Ishikawa (cell line): Measurements from ENCODE around the gene NUCB1.

Experiments
- CEBPB ChIP-seq: IDR thresholded peaks from 2 replicates; pipeline ENCODE4 v1.6.1; 2012
- EGR1 ChIP-seq: IDR thresholded peaks from 2 replicates; pipeline ENCODE4 v1.6.1; 2012
- FOXM1 ChIP-seq: IDR thresholded peaks from 2 replicates; pipeline ENCODE4 v1.6.1; 2012; ENCODE audit warnings: low read depth, borderline replicate concordance
- MAX ChIP-seq: IDR thresholded peaks from 2 replicates; pipeline ENCODE4 v1.6.1; 2012
- NFIC ChIP-seq: IDR thresholded peaks from 2 replicates; pipeline ENCODE4 v1.6.1; 2012
- RAD21 ChIP-seq: IDR thresholded peaks from 2 replicates; pipeline ENCODE4 v1.6.1; 2012; ENCODE audit warnings: low read depth
- TCF12 ChIP-seq: IDR thresholded peaks from 2 replicates; pipeline ENCODE4 v1.6.1; 2012; ENCODE audit warnings: low read depth
- TEAD4 ChIP-seq: IDR thresholded peaks from 2 replicates; pipeline ENCODE4 v1.6.1; 2012
- YY1 ChIP-seq: IDR thresholded peaks from 2 replicates; pipeline ENCODE4 v1.6.1; 2012; ENCODE audit warnings: low read depth
- TF ChIP-seq, protein P1 (sequence below): IDR thresholded peaks from 2 replicates; pipeline ENCODE4 v1.6.1; 2012; ENCODE audit warnings: low read depth, mild to moderate bottlenecking
- TF ChIP-seq, protein P2 (sequence below): IDR thresholded peaks from 2 replicates; pipeline ENCODE4 v1.6.1; 2012

GRCh38 chr19:48920949-48921348 is 20.8 kb downstream of the NUCB1 start:
- TF ChIP-seq TCF12 (no peak), YY1 (no peak), EGR1 (no peak), TEAD4 (no peak), RAD21 (no peak), NFIC (no peak), CEBPB (no peak), MAX (no peak), FOXM1 (no peak)
- TF ChIP-seq, protein P1, sequence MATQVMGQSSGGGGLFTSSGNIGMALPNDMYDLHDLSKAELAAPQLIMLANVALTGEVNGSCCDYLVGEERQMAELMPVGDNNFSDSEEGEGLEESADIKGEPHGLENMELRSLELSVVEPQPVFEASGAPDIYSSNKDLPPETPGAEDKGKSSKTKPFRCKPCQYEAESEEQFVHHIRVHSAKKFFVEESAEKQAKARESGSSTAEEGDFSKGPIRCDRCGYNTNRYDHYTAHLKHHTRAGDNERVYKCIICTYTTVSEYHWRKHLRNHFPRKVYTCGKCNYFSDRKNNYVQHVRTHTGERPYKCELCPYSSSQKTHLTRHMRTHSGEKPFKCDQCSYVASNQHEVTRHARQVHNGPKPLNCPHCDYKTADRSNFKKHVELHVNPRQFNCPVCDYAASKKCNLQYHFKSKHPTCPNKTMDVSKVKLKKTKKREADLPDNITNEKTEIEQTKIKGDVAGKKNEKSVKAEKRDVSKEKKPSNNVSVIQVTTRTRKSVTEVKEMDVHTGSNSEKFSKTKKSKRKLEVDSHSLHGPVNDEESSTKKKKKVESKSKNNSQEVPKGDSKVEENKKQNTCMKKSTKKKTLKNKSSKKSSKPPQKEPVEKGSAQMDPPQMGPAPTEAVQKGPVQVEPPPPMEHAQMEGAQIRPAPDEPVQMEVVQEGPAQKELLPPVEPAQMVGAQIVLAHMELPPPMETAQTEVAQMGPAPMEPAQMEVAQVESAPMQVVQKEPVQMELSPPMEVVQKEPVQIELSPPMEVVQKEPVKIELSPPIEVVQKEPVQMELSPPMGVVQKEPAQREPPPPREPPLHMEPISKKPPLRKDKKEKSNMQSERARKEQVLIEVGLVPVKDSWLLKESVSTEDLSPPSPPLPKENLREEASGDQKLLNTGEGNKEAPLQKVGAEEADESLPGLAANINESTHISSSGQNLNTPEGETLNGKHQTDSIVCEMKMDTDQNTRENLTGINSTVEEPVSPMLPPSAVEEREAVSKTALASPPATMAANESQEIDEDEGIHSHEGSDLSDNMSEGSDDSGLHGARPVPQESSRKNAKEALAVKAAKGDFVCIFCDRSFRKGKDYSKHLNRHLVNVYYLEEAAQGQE, result no peak
- TF ChIP-seq, protein P2, sequence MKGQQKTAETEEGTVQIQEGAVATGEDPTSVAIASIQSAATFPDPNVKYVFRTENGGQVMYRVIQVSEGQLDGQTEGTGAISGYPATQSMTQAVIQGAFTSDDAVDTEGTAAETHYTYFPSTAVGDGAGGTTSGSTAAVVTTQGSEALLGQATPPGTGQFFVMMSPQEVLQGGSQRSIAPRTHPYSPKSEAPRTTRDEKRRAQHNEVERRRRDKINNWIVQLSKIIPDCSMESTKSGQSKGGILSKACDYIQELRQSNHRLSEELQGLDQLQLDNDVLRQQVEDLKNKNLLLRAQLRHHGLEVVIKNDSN, result no peak
